HG03432 (cell line): ENCODE data around the gene SLC24A4.
"Not testable (repeated sequence)": the region's sequence is repeated elsewhere in the genome, so short reads cannot be mapped to it uniquely, and the experiment has no call there.

ENCODE experiments used
- ATAC-seq: cut with Tn5 transposase; IDR thresholded peaks from one replicate; pipeline ENCODE4 v1.9.1; 2021; ENCODE audit warnings: mild to moderate bottlenecking, moderate library complexity; ENCODE audit not compliant: unreplicated experiment

SLC24A4 gene

GRCh38 chr14:92398888-92399636, 76.1 kb downstream of the SLC24A4 start:
- no peak for ATAC-seq

- ATAC-seq = peak; percentile 68
These were observed 77.8 kb downstream of the SLC24A4 start for GRCh38 chr14:92400579-92401444.

- no peak for ATAC-seq
These were observed 78.6 kb downstream of the SLC24A4 start for GRCh38 chr14:92401561-92401960.

- ATAC-seq = not testable (repeated sequence)
These were observed 79.5 kb downstream of the SLC24A4 start for GRCh38 chr14:92402500-92402899.

GRCh38 chr14:92404018-92404417, 81.1 kb downstream of the SLC24A4 start:
- ATAC-seq = no peak

GRCh38 chr14:92404421-92404820, 81.5 kb downstream of the SLC24A4 start:
- no peak for ATAC-seq

- ATAC-seq = no peak
These were observed 82.0 kb downstream of the SLC24A4 start for GRCh38 chr14:92404938-92405337.

GRCh38 chr14:92407410-92407809, 84.4 kb downstream of the SLC24A4 start:
- no peak for ATAC-seq

GRCh38 chr14:92409043-92409442, 86.1 kb downstream of the SLC24A4 start:
- ATAC-seq = no peak

GRCh38 chr14:92411135-92411534, 88.2 kb downstream of the SLC24A4 start:
- no peak for ATAC-seq

- ATAC-seq = no peak
These were observed 89.0 kb downstream of the SLC24A4 start for GRCh38 chr14:92411941-92412340.

GRCh38 chr14:92412912-92413311, 89.9 kb downstream of the SLC24A4 start:
- no peak for ATAC-seq

- ATAC-seq = no peak
These were observed 90.4 kb downstream of the SLC24A4 start for GRCh38 chr14:92413379-92413778.

- no peak for ATAC-seq
These were observed 91.9 kb downstream of the SLC24A4 start for GRCh38 chr14:92414690-92415445.

- no peak for ATAC-seq
These were observed 93.0 kb downstream of the SLC24A4 start for GRCh38 chr14:92415969-92416368.

- no peak for ATAC-seq
These were observed 93.6 kb downstream of the SLC24A4 start for GRCh38 chr14:92416544-92416943.

GRCh38 chr14:92417759-92418158, 94.8 kb downstream of the SLC24A4 start:
- no peak for ATAC-seq

- no peak for ATAC-seq
These were observed 98.8 kb downstream of the SLC24A4 start for GRCh38 chr14:92421751-92422150.

- ATAC-seq = no peak
These were observed 102.1 kb downstream of the SLC24A4 start for GRCh38 chr14:92425101-92425500.

GRCh38 chr14:92426237-92426636, 103.3 kb downstream of the SLC24A4 start:
- no peak for ATAC-seq

GRCh38 chr14:92427096-92427495, 104.1 kb downstream of the SLC24A4 start:
- no peak for ATAC-seq
